Activated T-helper 2 cell treated with anti-CD3 and anti-CD28 coated beads, Interferon-gamma antibody, Interleukin-2, Interleukin-4, amounts not matched to agents 10 μg/mL and 5 μg/mL and 100 μg/mL, durations not matched to agents 14 hours and 24 hours and 36 hours (primary cell): ENCODE data around the gene SMAD5. TPM values are rescaled to one million over a fixed set of nuclear protein-coding genes. Genes with fewer than 3 reads are reported as not detected.

Experiments used
- DNase-seq: peaks from one replicate; pipeline ENCODE4 v3.0.0; 2021; ENCODE audit warnings: low spot score
- H3K27ac Mint-ChIP-seq: one replicate; pipeline ENCODE4 v1.8.0; 2021; ENCODE audit warnings: mixed read lengths
- H3K27me3 Mint-ChIP-seq: one replicate; pipeline ENCODE4 v1.8.0; 2021; ENCODE audit warnings: low read depth, mixed read lengths
- H3K36me3 Mint-ChIP-seq: one replicate; pipeline ENCODE4 v1.8.0; 2021; ENCODE audit warnings: low read depth, mixed read lengths
- H3K4me1 Mint-ChIP-seq: one replicate; pipeline ENCODE4 v1.8.0; 2021; ENCODE audit warnings: low read depth, mixed read lengths
- H3K4me3 Mint-ChIP-seq: one replicate; pipeline ENCODE4 v1.8.0; 2021; ENCODE audit warnings: low read depth, mild to moderate bottlenecking, moderate library complexity, mixed read lengths
- H3K9me3 Mint-ChIP-seq: one replicate; pipeline ENCODE4 v1.8.0; 2021; ENCODE audit warnings: mixed read lengths
- intact Hi-C: fragments of 100-400 bp; cut with micrococcal nuclease; formaldehyde crosslinking; loops from one replicate; pipeline ENCODE4 v1.15.1; 2023
- total RNA-seq: library from RNA; stranded (reverse); gene quantifications from 2 replicates; pipeline ENCODE4 v1.2.3, GENCODE V29; 2022

The SMAD5 gene
- total RNA-seq, 1 donor from 2014 or later = 19.7 TPM

DNA sequence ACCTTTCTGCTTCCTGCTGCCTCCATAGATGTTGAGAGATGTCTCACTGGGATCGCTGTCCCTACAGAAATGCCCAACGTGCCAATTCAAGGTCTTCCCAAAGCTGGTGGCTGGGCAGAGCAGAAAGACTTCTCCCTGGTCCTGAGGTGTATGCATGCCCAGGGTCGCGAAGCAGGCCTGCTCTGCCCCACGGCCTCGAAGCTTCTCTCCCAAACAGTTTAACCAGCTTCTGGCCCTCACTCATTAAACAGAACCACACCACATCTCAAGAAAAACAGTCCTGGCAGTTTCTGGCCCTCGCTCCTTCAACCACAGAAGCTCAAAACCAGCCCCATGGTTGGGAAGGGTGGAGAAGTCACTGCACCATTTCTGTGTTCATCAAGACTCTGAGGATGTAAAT lies 75.0 kb downstream of the SMAD5 start:
- Mint-ChIP-seq H3K4me1 (peaks cover 2% of the 10 kb centered on the region), H3K27ac (no peak overlapping the region), H3K4me3 (no peak overlapping the region), H3K36me3 (no peaks in the 10 kb centered on the region), H3K27me3 (peaks cover 14% of the 10 kb centered on the region), H3K9me3 (no peaks in the 10 kb centered on the region)
- intact Hi-C loops = no loop called here
- DNase-seq = no peak

DNA sequence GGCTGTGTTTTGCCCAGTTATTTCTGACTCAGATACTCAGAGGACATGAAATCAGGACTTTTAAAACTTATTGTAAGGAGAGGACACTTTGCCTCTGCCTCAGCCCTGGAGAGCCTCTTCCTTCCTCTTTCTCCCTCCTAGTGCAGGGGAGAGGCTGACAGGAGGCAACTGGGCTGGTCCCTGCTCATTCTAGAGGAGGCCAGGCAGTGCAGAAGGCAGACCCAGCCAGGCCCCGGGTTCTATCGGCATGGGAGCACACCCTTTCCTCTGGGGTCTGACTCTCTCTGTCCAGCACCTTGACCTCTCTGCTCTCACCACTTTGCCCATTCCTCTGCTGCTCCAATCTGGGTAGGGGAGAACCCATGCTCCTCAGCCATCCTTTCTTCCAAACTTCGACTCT lies 76.3 kb downstream of the SMAD5 start:
- Mint-ChIP-seq H3K4me1 (peaks cover 2% of the 10 kb centered on the region), H3K4me3 (no peak overlapping the region), H3K9me3 (no peaks in the 10 kb centered on the region), H3K27me3 (peaks cover 9% of the 10 kb centered on the region), H3K27ac (no peak overlapping the region), H3K36me3 (no peaks in the 10 kb centered on the region)
- intact Hi-C loops = no loop called here
- DNase-seq = no peak

DNA sequence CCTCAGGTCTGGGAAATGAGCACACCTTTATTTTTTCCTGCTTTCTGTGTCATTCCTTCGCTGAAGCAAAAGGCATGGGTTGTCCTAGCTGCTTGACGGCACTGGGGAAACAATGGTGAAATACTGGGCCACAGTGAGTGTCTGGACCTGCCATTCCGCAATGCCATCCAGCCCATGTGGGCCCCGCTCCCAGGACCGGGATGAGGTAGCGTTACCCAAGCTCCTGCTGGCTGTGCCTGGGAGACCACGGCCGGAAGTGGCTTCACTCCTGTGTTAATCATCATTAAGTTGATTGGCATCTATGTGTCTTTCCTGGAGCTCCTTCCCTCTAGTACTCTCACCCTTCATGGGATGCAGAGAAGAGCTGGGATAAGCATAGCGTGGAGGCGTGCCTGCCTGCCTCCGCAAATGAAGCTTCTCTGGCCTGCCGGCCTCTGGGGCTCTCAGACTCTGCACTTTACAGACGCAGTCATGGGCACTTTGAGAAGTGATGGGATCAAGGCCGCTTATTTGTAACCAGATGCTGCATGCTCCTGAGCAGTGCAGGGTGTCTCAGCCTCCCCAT lies 76.8 kb downstream of the SMAD5 start:
- intact Hi-C loops = no loop called here

DNA sequence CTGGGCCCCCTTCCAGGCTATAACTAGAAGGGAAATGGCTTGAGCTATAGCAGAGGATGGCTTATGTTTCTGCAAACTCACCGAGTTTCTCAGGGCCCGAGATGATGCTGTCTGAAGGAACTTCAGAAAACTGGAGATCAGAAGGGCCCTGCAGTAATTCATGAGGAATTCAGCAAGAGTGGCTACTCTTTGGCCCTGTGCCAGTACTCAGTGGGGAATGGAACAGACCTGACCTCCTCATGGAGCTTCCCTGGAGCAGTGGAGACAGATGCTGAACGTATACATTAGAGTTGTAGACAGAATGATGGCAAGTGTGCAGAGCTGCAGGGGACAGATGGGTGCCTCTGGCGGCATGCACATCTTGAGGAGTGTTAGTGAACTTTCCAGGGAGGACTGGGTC lies 77.6 kb downstream of the SMAD5 start:
- intact Hi-C loops = loop anchor here (10.0 kb wide), 1 partner anchor 265 kb away; no protein-coding TSS in a partner anchor
- H3K27me3 Mint-ChIP-seq = peaks cover 6% of the 10 kb centered on the region
- no peaks in the 10 kb centered on the region for H3K36me3 Mint-ChIP-seq
- no peak overlapping the region for H3K4me3 Mint-ChIP-seq
- no peak overlapping the region for H3K27ac Mint-ChIP-seq
- DNase-seq = no peak
- no peaks in the 10 kb centered on the region for H3K9me3 Mint-ChIP-seq
- peaks cover 2% of the 10 kb centered on the region for H3K4me1 Mint-ChIP-seq

More for the DNA sequence above, 76.8 kb downstream of the SMAD5 start:
- no peak overlapping the region for H3K4me3 Mint-ChIP-seq
- no peaks in the 10 kb centered on the region for H3K36me3 Mint-ChIP-seq
- H3K9me3 Mint-ChIP-seq = no peaks in the 10 kb centered on the region
- no peak overlapping the region for H3K27ac Mint-ChIP-seq
- no peak for DNase-seq
- H3K27me3 Mint-ChIP-seq = peaks cover 6% of the 10 kb centered on the region
- H3K4me1 Mint-ChIP-seq = peaks cover 2% of the 10 kb centered on the region

DNA sequence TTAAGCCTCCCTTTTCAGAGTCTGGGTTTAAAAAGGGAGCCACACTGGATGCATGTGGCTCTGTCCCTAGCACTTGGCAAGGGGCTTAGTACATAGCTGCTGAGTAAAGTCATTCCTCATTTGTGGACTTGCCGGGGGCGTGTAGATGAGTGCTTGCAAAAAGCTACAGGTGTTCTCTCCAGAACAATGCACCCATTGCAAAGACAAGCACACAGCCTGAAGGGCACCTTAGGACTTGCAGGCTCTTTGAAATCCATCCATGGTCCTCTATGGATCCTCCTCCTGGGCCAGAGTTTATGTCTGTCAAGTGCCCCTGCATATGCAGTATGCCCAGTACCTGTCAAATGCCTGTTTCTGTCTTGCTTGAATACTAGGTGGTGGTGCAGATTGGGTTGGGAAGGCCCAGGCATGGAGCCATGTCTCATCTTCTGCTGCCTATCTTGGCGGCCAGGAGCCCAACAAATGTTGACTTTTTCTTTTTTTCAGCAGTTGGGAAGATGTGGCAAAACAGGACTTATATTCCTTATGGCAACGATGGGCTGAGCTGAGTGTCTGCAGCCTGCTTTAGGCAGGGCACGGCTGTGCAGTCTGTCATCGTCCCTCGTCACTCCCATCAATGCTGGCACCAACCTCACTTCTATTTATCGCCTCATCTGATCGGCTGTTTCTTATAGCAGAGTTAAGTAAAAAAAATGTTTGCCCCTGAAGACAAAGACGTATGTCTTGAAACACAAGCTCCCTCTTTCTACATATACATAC lies 78.8 kb downstream of the SMAD5 start:
- Mint-ChIP-seq H3K9me3 (no peaks in the 10 kb centered on the region), H3K27ac (no peak overlapping the region), H3K4me1 (peaks cover 2% of the 10 kb centered on the region), H3K4me3 (no peak overlapping the region), H3K27me3 (peaks cover 6% of the 10 kb centered on the region), H3K36me3 (no peaks in the 10 kb centered on the region)
- intact Hi-C loops = loop anchor here (1.0 to 10.0 kb wide), 2 partner anchors 267 to 324 kb away; no protein-coding TSS in a partner anchor
- no peak for DNase-seq

DNA sequence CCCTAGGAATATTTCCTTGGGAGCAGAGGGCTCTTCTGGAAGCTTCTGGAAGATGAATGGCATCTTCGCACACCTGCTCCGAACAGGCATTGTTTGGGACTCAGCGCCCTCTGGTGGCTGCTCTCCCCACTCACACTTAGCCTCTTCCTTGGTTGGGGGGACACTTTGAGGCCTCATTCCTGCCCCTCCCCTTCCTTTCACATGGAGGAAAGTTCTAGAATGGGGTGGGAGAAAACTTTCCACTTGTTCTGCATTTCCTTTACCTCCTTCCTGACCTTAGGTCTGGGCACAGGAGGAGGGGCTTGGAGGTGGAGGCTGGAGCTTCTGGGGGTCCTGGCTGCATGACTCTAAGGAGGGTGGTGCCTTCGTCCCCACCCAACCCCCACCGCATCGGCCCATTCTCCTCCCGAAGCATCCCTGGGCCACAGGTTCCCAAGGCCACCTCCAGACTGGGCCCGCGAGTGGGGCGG lies 79.6 kb downstream of the SMAD5 start:
- Mint-ChIP-seq H3K9me3 (no peaks in the 10 kb centered on the region), H3K27me3 (peaks cover 6% of the 10 kb centered on the region), H3K27ac (no peak overlapping the region), H3K4me3 (no peak overlapping the region), H3K4me1 (peaks cover 2% of the 10 kb centered on the region), H3K36me3 (no peaks in the 10 kb centered on the region)
- intact Hi-C loops = loop anchor here (1.0 to 10.0 kb wide), 2 partner anchors 267 to 325 kb away; no protein-coding TSS in a partner anchor
- DNase-seq = peak; percentile 14

DNA sequence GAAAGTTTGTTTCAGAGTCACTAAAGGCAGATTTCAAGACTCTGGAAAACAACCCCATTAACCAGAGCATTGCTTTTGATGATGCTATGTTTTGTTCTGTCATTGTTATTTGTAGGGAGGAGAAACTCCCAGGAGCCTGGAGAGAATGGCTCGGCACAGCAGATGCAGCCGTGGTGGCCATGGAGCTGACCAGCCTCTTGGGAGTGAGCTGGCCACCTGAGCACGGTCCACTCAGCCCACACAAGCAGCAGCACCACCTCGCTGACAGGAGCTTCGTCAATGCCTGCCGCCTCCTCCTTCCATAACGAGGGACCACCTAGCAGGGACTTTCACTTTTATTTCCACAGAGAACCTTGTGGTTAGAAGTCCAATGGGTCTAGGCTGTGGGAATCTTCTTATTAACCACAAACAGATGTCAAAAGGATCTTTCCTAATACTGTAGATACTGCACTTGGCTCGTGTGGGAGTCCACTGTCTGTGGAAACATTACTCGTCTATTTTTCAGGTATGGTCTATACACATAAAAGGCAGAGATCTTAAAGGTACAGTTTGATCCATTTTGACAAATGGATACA lies 81.4 kb downstream of the SMAD5 start:
- intact Hi-C loops = loop anchor here (10.0 kb wide), 1 partner anchor 269 kb away; no protein-coding TSS in a partner anchor
- DNase-seq = no peak

DNA sequence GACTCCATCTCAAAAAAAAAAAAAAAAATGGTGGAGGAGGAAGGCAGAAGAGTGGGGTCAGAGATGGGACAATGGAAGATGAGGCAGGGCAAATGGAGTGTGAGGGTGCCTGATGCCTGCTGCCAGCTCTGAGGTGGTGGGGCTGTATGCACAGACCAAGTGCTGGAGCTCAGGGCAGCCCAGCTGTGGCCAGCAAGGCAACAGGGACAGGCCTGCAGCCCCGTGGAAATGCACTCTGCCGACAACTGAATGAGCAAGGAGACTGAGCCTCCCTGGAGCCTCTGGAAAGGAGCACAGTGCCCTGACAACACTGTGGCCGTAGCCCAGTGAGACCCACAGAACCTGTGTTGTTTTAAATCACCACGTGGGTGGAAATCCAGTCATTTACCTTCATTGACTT lies 83.2 kb downstream of the SMAD5 start:
- Mint-ChIP-seq H3K36me3 (no peaks in the 10 kb centered on the region), H3K27ac (no peak overlapping the region), H3K4me1 (peaks cover 2% of the 10 kb centered on the region), H3K9me3 (no peaks in the 10 kb centered on the region), H3K27me3 (peaks cover 4% of the 10 kb centered on the region), H3K4me3 (no peak overlapping the region)
- intact Hi-C loops = loop anchor here (10.0 kb wide), 1 partner anchor 271 kb away; no protein-coding TSS in a partner anchor
- DNase-seq = no peak

More for the DNA sequence above, 81.4 kb downstream of the SMAD5 start:
- H3K27ac Mint-ChIP-seq = no peak overlapping the region
- no peaks in the 10 kb centered on the region for H3K36me3 Mint-ChIP-seq
- no peaks in the 10 kb centered on the region for H3K9me3 Mint-ChIP-seq
- peaks cover 6% of the 10 kb centered on the region for H3K27me3 Mint-ChIP-seq
- H3K4me3 Mint-ChIP-seq = no peak overlapping the region
- peaks cover 2% of the 10 kb centered on the region for H3K4me1 Mint-ChIP-seq

DNA sequence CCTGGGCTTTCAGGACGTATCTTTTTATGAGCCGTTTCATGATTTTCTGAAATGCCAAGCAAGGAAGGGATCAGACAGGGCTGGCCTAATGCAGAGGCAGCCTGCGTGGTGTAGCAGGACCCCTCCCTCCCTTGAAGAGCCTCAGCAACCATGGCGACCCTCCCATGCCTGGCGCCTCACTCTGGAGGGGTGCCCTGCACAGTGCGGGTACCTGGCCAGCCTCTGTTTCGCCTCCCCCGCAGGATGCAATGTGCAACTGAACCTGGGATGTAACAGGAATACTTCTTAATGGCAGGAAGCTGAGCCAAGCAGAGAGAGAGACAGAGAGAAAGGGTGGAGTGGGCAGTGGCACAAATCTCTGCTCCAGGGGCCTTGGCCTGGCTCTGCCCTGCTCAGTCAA lies 83.6 kb downstream of the SMAD5 start:
- Mint-ChIP-seq H3K9me3 (peaks cover 2% of the 10 kb centered on the region), H3K4me3 (no peak overlapping the region), H3K27ac (no peak overlapping the region), H3K4me1 (peaks cover 2% of the 10 kb centered on the region), H3K27me3 (peaks cover 4% of the 10 kb centered on the region), H3K36me3 (no peaks in the 10 kb centered on the region)
- DNase-seq = no peak
- intact Hi-C loops = loop anchor here (10.0 kb wide), 1 partner anchor 271 kb away; no protein-coding TSS in a partner anchor

DNA sequence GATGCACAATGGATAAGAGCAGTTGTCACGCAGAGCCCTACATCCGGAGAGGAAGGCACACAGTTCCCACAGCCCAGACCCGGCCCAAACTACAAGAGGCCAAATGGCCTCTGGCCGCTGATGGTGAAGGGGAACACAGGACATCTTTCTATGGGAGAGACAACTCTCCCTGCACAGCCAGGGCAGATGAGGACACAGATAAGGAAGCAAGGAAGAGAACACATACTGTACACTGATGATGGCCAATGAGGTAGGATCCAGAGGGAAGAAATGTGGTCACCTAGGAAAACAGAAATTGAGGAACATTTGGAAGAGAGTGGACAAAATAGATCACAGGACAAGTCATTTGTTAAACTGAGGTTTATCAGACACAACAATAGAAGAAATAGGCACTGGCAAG lies 88.7 kb downstream of the SMAD5 start:
- intact Hi-C loops = no loop called here
- Mint-ChIP-seq H3K4me3 (no peak overlapping the region), H3K4me1 (no peaks in the 10 kb centered on the region), H3K27ac (no peak overlapping the region), H3K36me3 (no peaks in the 10 kb centered on the region), H3K9me3 (peaks cover 5% of the 10 kb centered on the region), H3K27me3 (peaks cover 1% of the 10 kb centered on the region)
- no peak for DNase-seq

DNA sequence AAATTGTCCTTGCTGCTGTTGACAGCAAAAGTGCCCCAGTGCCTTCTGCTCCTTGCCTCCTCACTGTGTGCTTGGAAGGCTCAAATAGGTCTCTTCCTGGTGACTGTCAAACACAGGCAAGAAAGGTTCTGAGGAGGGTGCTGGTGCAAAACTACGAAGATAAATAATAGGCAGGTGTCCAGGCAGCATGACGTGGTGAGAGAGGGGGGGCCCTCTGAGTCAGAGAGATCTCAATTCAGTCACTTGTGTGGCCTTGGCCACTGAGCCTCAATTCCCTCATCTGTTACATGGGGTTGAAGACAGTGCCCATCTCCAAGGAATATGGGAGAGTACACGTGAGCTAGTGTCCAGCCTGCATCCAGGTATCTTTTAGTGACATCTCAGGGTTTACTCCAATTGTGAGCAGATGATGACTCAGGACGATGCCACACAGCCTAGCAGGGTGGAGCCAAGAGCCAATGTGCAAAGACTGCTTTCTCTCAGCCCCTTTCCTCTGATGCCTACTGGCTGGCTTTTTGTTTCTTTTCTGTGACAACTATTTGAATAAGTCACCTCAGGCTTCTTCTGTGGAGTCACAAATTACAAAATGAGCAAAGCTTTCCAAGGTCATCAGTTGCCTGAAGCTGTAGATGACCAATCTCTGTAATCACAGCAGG lies 90.1 kb downstream of the SMAD5 start:
- H3K9me3 Mint-ChIP-seq = peaks cover 5% of the 10 kb centered on the region
- H3K4me3 Mint-ChIP-seq = no peak overlapping the region
- H3K27me3 Mint-ChIP-seq = peaks cover 1% of the 10 kb centered on the region
- intact Hi-C loops = no loop called here
- no peaks in the 10 kb centered on the region for H3K36me3 Mint-ChIP-seq
- no peaks in the 10 kb centered on the region for H3K4me1 Mint-ChIP-seq
- DNase-seq = no peak
- no peak overlapping the region for H3K27ac Mint-ChIP-seq

DNA sequence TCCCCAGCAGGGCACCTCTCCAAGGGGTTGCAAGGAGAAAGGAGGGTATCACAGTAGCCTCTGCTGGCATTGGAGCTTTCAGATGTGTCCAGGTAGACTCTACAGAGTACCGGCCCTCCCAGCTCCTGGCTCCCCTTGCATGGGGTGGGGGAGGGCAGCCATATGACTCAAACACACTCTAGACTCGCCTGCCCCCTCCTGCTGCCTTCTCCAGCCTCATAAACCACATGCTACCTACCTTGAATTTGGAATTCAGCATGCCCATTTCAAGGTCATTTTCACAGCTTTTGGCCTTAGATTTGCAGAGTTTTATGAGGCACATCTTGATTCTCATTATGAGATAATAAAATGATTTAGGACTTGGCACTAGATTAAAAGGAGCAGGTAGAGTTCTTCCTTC lies 93.2 kb downstream of the SMAD5 start:
- no peaks in the 10 kb centered on the region for H3K36me3 Mint-ChIP-seq
- no peak for DNase-seq
- no peak overlapping the region for H3K4me3 Mint-ChIP-seq
- H3K27me3 Mint-ChIP-seq = peaks cover 3% of the 10 kb centered on the region
- H3K27ac Mint-ChIP-seq = no peak overlapping the region
- intact Hi-C loops = no loop called here
- H3K9me3 Mint-ChIP-seq = peaks cover 5% of the 10 kb centered on the region
- no peaks in the 10 kb centered on the region for H3K4me1 Mint-ChIP-seq
